Adipocyte (in vitro differentiated cells): ENCODE measurements around the gene FCN3.

Source experiments
- DNase-seq: peaks from one replicate; pipeline ENCODE4 v3.0.0-alpha.2; 2015; ENCODE audit warnings: low read depth
- H3K27me3 ChIP-seq: replicated peaks from 2 replicates; pipeline ENCODE4 v1.7.0; 2013; ENCODE audit warnings: mild to moderate bottlenecking, low read length, moderate library complexity; ENCODE audit not compliant: control insufficient read depth, insufficient read depth
- H3K36me3 ChIP-seq: 2 replicates; pipeline ENCODE4 v1.7.0; 2013; ENCODE audit warnings: low read length, mild to moderate bottlenecking, moderate library complexity; ENCODE audit not compliant: control insufficient read depth, insufficient read depth, severe bottlenecking
- H3K4me1 ChIP-seq: 2 replicates; pipeline ENCODE4 v1.7.0; 2013; ENCODE audit warnings: mild to moderate bottlenecking, low read length, moderate library complexity; ENCODE audit not compliant: control insufficient read depth, insufficient read depth
- H3K4me3 ChIP-seq: 2 replicates; pipeline ENCODE4 v1.7.0; 2013; ENCODE audit warnings: mild to moderate bottlenecking, low read length, moderate library complexity
- H3K9ac ChIP-seq: 2 replicates; pipeline ENCODE4 v1.7.0; 2013; ENCODE audit warnings: mild to moderate bottlenecking, low read length, moderate library complexity
- H3K9me3 ChIP-seq: 2 replicates; pipeline ENCODE4 v1.7.0; 2013; ENCODE audit warnings: mild to moderate bottlenecking, low read length, moderate library complexity; ENCODE audit not compliant: control insufficient read depth

FCN3 gene

DNA sequence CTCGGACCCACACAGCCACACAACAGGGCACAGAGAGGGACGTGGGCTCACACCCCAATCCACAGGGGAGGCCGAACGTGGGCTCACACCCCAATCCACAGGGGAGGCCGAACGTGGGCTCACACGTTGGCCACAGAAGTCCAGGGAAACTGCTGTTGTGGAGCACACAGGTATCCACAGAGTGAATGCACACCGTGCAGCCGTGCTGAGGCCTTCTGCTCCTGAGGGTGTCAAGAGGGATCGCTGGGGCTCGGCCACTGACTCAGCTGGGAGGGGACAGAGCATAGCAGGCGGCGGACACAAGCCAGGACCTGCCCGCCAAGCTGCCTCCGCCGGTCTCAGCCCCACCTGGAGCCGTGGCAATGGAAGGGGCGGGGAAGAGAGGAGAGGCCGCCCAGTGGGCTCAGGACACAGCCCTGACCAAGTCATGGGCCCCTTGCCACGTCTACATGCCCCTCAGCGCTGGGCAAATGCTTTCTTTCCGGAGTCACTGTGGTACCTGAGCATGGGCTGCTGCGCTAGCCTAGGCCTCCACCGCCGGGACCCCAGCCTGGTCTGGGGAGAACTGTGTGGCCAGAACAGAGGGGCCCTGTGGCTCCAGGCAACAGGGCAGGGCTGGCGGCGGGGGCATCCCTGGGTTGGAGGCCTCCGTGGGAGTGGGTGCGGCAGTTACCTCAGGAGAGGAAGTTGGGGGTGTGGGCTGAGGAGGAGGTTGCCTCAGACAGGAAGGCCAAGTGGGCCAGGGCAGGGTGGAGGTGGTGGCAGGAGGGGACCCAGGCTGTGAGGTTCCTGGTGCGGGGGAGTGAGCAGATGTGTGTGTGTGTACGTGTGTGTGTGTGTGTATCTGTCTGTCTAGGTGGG, 31.6 kb downstream of the FCN3 start:
- Histone ChIP-seq H3K4me1 (peaks cover 10% of the 10 kb centered on the region), H3K27me3 (no peaks in the 10 kb centered on the region), H3K9ac (no peak overlapping the region), H3K36me3 (peaks cover 3% of the 10 kb centered on the region), H3K9me3 (no peaks in the 10 kb centered on the region), H3K4me3 (no peak overlapping the region)
- DNase-seq, result no peak

DNA sequence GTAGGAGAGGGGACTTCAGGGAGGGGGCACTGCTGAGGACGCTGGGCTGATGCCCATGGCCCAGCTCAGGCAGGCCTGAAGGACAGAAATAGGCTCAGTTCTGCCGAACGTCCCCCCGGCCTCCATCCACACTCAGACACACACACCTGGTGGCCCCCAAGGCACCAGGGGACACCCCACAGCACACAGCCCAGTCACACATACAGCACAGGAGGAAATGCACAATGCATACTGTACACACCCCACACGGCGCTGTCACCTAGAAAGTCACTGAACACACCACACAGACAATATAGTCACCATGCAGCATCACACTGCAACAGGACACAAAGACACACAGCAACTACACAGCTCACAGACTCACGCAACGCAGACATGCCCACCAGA, 32.2 kb downstream of the FCN3 start:
- H3K4me3 ChIP-seq, result no peak overlapping the region
- H3K27me3 ChIP-seq, result no peaks in the 10 kb centered on the region
- no peak for DNase-seq
- no peaks in the 10 kb centered on the region for H3K9me3 ChIP-seq
- peaks cover 3% of the 10 kb centered on the region for H3K36me3 ChIP-seq
- H3K9ac ChIP-seq, result no peak overlapping the region
- H3K4me1 ChIP-seq, result peaks cover 10% of the 10 kb centered on the region

DNA sequence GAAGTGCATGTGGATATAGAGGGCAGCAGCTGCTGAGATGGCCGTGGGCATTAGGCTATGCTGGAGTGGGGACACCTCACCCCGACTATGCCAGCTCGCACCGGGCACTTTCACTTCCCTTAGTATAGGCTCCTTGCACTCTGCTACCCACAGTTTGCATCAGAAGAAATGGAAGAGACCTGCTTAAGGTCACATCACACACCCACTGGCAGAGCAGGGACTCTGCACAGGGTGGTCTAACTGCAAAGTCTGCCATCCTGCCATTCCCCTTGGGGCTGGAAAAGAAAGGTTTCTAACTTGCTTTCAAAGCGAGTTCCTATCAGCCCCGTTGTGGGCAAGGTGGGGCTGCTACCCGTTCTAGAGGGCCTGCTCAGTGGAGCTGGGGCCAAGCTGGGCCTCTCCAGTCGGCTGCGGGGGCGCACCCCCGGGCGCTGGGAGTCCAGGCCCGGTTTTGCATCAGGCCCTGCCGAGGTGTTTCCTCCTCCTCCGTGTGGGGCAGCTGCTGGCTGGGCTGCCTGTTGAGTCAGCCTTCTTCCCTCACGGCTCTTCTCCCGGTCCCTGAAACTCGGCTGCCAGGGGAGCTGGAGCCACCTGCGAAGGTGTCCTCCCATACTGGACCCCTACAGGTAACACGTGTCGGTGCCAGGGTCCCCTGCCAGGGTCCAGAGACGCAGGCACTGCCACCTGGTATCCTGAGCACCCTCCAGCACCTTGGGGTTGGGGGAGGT, 32.9 kb downstream of the FCN3 start, which contains the start of gene SYTL1:
SYTL1 (plus strand) TSS at position 498 of the 728 bp plus-strand sequence. CDS start 3,313 bp downstream, outside the sequence.
- Histone ChIP-seq H3K4me1 (peaks cover 10% of the 10 kb centered on the region), H3K27me3 (no peaks in the 10 kb centered on the region), H3K4me3 (no peak within 1 kb of the TSS), H3K36me3 (peaks cover 3% of the 10 kb centered on the region), H3K9ac (no peak within 1 kb of the TSS), H3K9me3 (no peaks in the 10 kb centered on the region)
- peak; percentile 55 for DNase-seq

DNA sequence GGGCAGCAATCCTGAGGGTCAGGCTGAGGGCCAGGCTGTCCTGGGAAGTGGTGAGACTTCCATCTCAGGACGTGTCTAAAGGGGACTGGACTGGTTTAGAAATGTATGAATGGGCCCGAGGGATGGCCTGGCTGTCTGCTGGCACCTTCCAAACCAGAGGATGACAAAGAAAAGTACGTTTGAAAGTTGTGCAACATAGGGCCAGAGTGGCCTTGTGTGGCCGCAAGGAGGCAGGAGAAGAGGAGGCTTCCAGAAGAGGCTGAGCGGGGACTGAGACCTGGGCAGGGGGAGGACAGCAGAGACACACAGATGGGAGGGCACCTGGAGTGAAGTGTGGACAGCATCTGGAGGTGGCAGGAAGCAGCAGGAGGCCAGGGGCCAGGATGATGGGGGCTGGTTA, 35.4 kb downstream of the FCN3 start:
- no peak for DNase-seq
- Histone ChIP-seq H3K4me3 (no peak overlapping the region), H3K27me3 (no peaks in the 10 kb centered on the region), H3K9me3 (no peaks in the 10 kb centered on the region), H3K4me1 (peaks cover 10% of the 10 kb centered on the region), H3K36me3 (peaks cover 24% of the 10 kb centered on the region), H3K9ac (no peak overlapping the region)

DNA sequence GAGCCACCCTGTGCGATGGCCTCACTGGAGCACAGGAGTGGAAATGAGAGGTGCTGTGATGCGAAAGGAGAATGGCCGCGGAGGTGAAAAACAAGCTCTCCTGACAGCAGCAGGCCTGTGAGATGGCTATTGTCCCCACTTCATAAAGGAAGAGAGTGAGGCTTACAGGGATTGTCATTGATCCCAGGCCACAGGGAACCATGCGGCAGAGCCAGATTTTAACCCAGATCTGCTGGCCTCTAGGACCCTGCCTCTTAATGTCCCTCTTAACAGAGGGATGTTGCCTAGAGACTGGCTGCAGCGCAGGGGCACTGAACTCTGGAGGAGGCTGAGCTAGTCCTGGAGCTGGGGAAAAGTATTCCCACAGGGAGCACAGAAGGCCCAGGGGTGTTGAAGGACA, 35.9 kb downstream of the FCN3 start:
- H3K36me3 ChIP-seq, result peaks cover 29% of the 10 kb centered on the region
- no peak overlapping the region for H3K9ac ChIP-seq
- H3K4me1 ChIP-seq, result peaks cover 10% of the 10 kb centered on the region
- no peak overlapping the region for H3K4me3 ChIP-seq
- H3K9me3 ChIP-seq, result no peaks in the 10 kb centered on the region
- DNase-seq, result no peak
- H3K27me3 ChIP-seq, result no peaks in the 10 kb centered on the region

DNA sequence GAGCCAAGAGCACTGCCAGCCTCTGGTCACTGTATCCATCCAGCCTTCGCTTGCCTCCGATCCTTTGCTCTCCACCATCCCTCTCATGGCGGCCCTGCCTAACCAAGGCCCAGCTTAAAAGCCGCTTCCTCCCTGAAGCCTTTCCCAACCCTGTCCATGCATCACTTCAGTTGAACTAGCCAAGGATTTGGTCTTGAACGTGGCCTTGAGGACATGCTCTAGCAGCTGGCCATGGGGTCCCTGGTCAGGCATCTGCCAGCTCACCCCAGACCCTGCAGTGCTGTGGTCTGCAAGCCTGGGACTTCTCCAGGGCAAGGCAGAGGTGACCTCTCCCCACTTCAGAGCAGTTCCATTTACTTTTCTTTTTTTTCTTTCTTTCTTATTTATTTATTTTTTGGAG, 37.9 kb downstream of the FCN3 start:
- Histone ChIP-seq H3K36me3 (peaks cover 45% of the 10 kb centered on the region), H3K4me3 (no peak overlapping the region), H3K4me1 (peaks cover 6% of the 10 kb centered on the region), H3K9ac (no peak overlapping the region), H3K9me3 (no peaks in the 10 kb centered on the region), H3K27me3 (no peaks in the 10 kb centered on the region)
- DNase-seq, result no peak

DNA sequence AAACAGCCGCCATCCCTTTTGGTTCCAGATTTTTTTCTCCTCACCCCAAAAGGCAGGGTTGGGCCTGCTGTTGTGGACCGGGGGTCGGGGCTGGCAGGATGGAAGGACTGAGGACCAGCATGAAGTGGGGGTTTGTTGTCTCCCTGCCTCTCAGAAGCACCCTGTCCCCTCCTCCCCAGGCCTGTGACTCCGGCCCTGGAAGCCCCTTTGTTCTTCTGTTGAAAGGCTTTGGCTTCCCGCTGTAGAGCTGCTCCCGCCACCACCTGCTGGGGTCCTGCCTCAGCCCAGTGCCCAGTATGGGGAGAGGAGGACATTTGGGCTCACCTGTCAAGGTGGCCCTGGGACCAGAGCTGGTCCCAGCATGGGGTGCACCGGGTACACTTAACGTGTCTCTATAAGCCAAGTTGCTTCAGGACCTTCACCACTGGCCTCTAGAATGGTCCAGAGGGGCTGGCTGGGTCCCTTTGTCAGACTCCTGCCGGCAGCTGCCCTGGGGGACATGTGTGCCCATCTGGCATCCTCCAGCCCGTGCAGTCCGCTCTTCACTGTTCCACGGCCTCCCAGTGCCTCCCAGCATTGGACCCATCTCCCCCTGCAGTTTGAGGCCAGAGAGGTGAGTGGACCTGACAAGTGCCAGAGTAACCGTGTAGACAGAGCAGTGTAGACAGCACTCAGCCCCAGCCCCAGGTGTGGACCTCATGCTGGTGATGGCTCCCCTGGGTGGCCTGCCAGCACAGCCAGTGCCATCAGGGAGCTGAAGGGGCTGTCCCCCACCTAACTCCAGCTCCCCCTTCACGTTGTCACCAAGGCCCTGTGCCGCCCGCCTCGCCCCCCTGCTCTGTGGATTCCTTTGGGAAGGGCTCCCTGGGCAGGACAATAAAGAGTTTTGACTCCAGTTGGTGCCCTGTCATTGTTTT, 38.9 kb downstream of the FCN3 start:
- Histone ChIP-seq H3K36me3 (peaks cover 47% of the 10 kb centered on the region), H3K9me3 (no peaks in the 10 kb centered on the region), H3K27me3 (no peaks in the 10 kb centered on the region), H3K4me1 (no peaks in the 10 kb centered on the region), H3K9ac (no peak overlapping the region), H3K4me3 (no peak overlapping the region)
- DNase-seq, result no peak

DNA sequence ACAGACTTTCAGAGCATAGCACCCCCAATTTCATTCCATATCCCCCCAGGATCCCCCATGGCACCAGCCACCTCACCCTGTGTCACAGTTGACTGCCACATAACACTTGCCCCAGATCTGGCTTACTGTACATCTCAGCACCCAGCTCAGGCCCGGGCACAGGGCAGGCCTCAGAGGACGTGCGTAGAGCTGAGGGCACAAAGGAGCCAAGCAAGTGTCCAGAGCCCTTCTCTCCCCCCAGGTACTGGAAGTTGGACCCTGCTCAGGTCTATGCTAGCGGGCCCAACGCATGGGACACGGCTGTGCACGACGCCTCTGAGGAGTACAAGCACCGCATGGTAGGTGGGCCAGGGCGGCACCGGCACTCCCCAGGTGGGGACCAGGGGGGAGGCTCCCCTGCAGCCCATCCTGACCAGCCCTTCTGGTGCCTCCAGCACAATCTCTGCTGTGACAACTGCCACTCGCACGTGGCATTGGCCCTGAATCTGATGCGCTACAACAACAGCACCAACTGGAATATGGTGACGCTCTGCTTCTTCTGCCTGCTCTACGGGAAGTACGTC, 40.8 kb downstream of the FCN3 start:
- H3K4me3 ChIP-seq, result no peak overlapping the region
- H3K4me1 ChIP-seq, result no peaks in the 10 kb centered on the region
- DNase-seq, result no peak
- no peaks in the 10 kb centered on the region for H3K9me3 ChIP-seq
- no peaks in the 10 kb centered on the region for H3K27me3 ChIP-seq
- H3K36me3 ChIP-seq, result peaks cover 47% of the 10 kb centered on the region
- H3K9ac ChIP-seq, result no peak overlapping the region

DNA sequence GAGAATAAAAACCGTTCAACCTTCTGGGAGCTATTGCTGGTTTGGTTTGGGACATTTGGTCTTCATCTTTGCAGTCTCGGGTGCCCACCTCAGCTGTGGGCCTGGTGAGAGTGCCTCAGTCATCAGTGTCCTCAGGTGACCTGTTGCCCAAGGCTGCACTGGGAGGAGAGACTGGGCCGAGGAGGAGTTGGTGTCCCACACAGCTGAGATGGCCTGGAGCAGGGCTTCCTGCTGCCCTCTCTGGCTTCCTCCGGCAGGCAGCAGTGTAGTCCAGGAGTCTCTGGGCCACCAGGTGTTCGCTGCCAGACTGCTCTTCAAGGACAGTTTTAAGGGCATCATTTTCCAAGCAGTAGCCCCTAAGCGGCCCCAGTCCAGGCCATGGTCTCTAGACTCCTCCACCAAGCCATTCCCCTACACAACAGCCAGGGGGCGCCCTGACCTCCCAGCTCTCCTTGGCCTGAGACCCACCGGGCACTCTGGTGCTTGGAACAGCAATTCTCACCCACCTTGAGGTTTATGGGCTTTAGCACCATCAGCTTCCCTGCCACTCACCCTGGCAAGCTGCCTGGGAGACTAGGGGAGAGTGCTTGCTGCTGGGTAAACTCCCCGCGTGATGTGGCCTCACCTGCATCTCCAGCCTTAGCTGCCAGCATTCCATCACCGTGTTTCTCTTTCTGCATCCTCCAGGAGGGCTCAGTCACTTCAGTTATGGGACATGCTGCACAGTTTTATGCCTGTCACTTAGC, 41.9 kb downstream of the FCN3 start:
- Histone ChIP-seq H3K36me3 (peaks cover 49% of the 10 kb centered on the region), H3K4me1 (no peaks in the 10 kb centered on the region)
- DNase-seq, result peak; percentile 75

DNA sequence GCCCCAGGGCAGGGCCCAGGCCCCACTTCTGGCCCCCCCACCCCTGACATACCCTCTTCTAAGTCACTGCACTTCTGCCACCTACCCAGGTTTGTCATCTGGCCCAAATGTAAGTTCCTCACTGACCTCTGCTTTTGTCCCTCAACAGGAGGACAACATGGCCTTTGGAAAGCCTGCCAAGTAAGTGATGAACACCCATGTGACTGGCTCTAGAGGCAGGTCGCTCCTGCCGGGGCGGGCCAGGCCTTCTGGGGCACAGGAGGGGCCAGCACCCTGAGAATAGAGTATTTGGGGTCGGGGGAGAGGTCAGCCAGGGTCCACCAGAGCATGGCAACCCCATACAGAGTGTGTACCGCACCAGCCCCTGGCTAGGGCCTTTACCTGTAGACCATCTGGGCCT, 42.7 kb downstream of the FCN3 start:
- no peaks in the 10 kb centered on the region for H3K27me3 ChIP-seq
- H3K36me3 ChIP-seq, result peaks cover 51% of the 10 kb centered on the region
- no peaks in the 10 kb centered on the region for H3K9me3 ChIP-seq
- peak overlapping the region; percentile 7 for H3K9ac ChIP-seq
- DNase-seq, result no peak
- no peak overlapping the region for H3K4me3 ChIP-seq
- peaks cover 2% of the 10 kb centered on the region for H3K4me1 ChIP-seq

More for the DNA sequence above, 41.9 kb downstream of the FCN3 start:
- Histone ChIP-seq H3K9me3 (no peaks in the 10 kb centered on the region), H3K4me3 (no peak overlapping the region), H3K9ac (peak overlapping the region; percentile 7), H3K27me3 (no peaks in the 10 kb centered on the region)
